Endothelial cell of umbilical vein (primary cell): ENCODE data around the gene POC5. TPM values are rescaled to one million over a fixed set of nuclear protein-coding genes. Genes with fewer than 3 reads are reported as not detected.

Experiments
- BruUV-seq: library from RNA; stranded (reverse); fragments of 400-500 nt; replicated peaks from 2 replicates; lab custom pipeline; 2021; lab: Mats Ljungman, UMichigan
- CTCF ChIA-PET: fragments of 300-600, 350-600 bp; sonication (Branson Sonifier 250); formaldehyde crosslinking; loops from one replicate; lab custom pipeline; 2021; ENCODE audit warnings: antibody characterized with exemption, inconsistent platforms; lab: Charles Lee
- POLR2A ChIA-PET: fragments of 300-600, 350-600 bp; sonication (Branson Sonifier 250); formaldehyde crosslinking; loops from one replicate; lab custom pipeline; 2021; ENCODE audit warnings: antibody characterized with exemption, inconsistent platforms; lab: Charles Lee
- DNase-seq: peaks from one replicate; pipeline ENCODE4 v3.0.0-alpha.2; 2011; ENCODE audit warnings: low read depth, low spot score
- FAIRE-seq: peaks from 2 replicates; lab custom pipeline; 2011; peaks lifted over from hg19 to GRCh38; lab: Jason Lieb, UNC
- H2AFZ ChIP-seq: 2 replicates; pipeline ENCODE4 v1.6.0; 2012; ENCODE audit warnings: low read depth, low read length, control low read depth, inconsistent platforms
- H3K27ac ChIP-seq: 2 replicates; pipeline ENCODE4 v1.5.1; 2011; ENCODE audit warnings: low read depth, mild to moderate bottlenecking, control low read depth, low read length, moderate library complexity; ENCODE audit not compliant: insufficient read depth
- H3K27me3 ChIP-seq, 2 experiments: 2 replicates each; pipeline versions ENCODE4 v1.6.0 to v1.6.1; 2011; ENCODE audit warnings: low read length in 2 of 2, mixed read lengths in 1 of 2; ENCODE audit not compliant: control insufficient read depth in 2 of 2, insufficient read depth in 2 of 2
- H3K36me3 ChIP-seq, 2 experiments: 2 replicates in 1 of 2; 3 replicates in 1 of 2; pipeline ENCODE4 v1.5.1; 2011; ENCODE audit warnings: low read length in 2 of 2, mild to moderate bottlenecking in 1 of 2, moderate library complexity in 1 of 2; ENCODE audit not compliant: control insufficient read depth in 2 of 2, insufficient read depth in 2 of 2; ENCODE audit errors: extremely low read depth in 1 of 2
- H3K4me1 ChIP-seq: 3 replicates; pipeline ENCODE4 v1.5.1; 2011; ENCODE audit warnings: mild to moderate bottlenecking, low read length; ENCODE audit not compliant: control insufficient read depth, insufficient read depth; ENCODE audit errors: extremely low read depth
- H3K4me2 ChIP-seq: 2 replicates; pipeline ENCODE4 v1.6.1; 2011; ENCODE audit warnings: low read length, control low read depth, mixed read lengths; ENCODE audit not compliant: insufficient read depth
- H3K4me3 ChIP-seq, 3 experiments: fragments of 200-600 bp in 1 of 3; sonication (generic), shearing (Covaris generic) in 1 of 3; replicated peaks in 1 of 3; 2 replicates each; pipeline ENCODE4 v1.5.1; 2011 to 2016; ENCODE audit warnings: control low read depth in 3 of 3, low read length in 3 of 3, mild to moderate bottlenecking in 2 of 3, inconsistent platforms in 1 of 3, low read depth in 1 of 3, moderate library complexity in 1 of 3; ENCODE audit not compliant: insufficient read depth in 1 of 3
- H3K79me2 ChIP-seq: 2 replicates; pipeline ENCODE4 v1.6.0; 2012; ENCODE audit warnings: low read length, inconsistent platforms; ENCODE audit not compliant: control insufficient read depth, insufficient read depth
- H3K9ac ChIP-seq: replicated peaks from 2 replicates; pipeline ENCODE3; 2011; ENCODE audit warnings: low read length, control low read depth; ENCODE audit not compliant: insufficient read depth; ENCODE audit errors: extremely low read depth
- H3K9me1 ChIP-seq: replicated peaks from 3 replicates; pipeline ENCODE4 v1.6.0; 2011; ENCODE audit warnings: mild to moderate bottlenecking, low read length; ENCODE audit not compliant: control insufficient read depth, insufficient read depth; ENCODE audit errors: extremely low read depth
- H3K9me3 ChIP-seq: replicated peaks from 2 replicates; pipeline ENCODE4 v1.5.1; 2012; ENCODE audit warnings: low read length, inconsistent platforms; ENCODE audit not compliant: control insufficient read depth, insufficient read depth
- H4K20me1 ChIP-seq: replicated peaks from 2 replicates; pipeline ENCODE3; 2011; ENCODE audit warnings: mild to moderate bottlenecking, low read length; ENCODE audit not compliant: control insufficient read depth, insufficient read depth; ENCODE audit errors: extremely low read depth
- EZH2 ChIP-seq: IDR thresholded peaks from 2 replicates; pipeline ENCODE4 v1.6.1; 2012; ENCODE audit warnings: borderline replicate concordance, low read depth, mild to moderate bottlenecking, moderate library complexity, low read length, inconsistent platforms; ENCODE audit not compliant: severe bottlenecking
- FOS ChIP-seq: IDR thresholded peaks from 2 replicates; pipeline ENCODE4 v1.6.1; 2011; ENCODE audit warnings: mild to moderate bottlenecking, low read length, moderate library complexity, borderline replicate concordance; ENCODE audit not compliant: insufficient read depth
- GATA2 ChIP-seq: IDR thresholded peaks from 2 replicates; pipeline ENCODE4 v1.7.0; 2011; ENCODE audit warnings: low read depth, mild to moderate bottlenecking, moderate library complexity, mixed read lengths, low read length; ENCODE audit not compliant: insufficient read length, insufficient read depth
- JUN ChIP-seq: IDR thresholded peaks from 2 replicates; pipeline ENCODE4 v1.6.1; 2011; ENCODE audit warnings: borderline replicate concordance, low read depth; ENCODE audit not compliant: insufficient read length, insufficient read depth
- MYC ChIP-seq: IDR thresholded peaks from one replicate; pipeline ENCODE4 v1.6.1; 2011; ENCODE audit warnings: mild to moderate bottlenecking, low read depth, low read length
- POLR2A ChIP-seq: IDR thresholded peaks from 2 replicates; pipeline ENCODE4 v1.6.1; 2012; ENCODE audit warnings: low read depth, mild to moderate bottlenecking, control low read depth, low read length
- POLR2AphosphoS5 ChIP-seq: IDR thresholded peaks from 2 replicates; pipeline ENCODE4 v1.6.1; 2012; ENCODE audit warnings: low read depth, mild to moderate bottlenecking, control low read depth, low read length, moderate library complexity; ENCODE audit not compliant: insufficient read depth
- dilution Hi-C: fragments of 300-500 bp; cut with MboI; formaldehyde crosslinking; loops from one replicate; pipeline ENCODE4 v1.15.0; 2019; ENCODE audit warnings: low sequenced_read_pairs; ENCODE audit not compliant: extremely low pct_ligation_motif_present
- intact Hi-C: fragments of 100-400 bp; cut with micrococcal nuclease; formaldehyde crosslinking; loops from one replicate; pipeline ENCODE4 v1.10.0; 2022
- polyA plus RNA-seq, 4 experiments: library from polyadenylated mRNA; depleted of rRNA in 3 of 4; stranded (reverse) in 3 of 4; unstranded in 1 of 4; fragments of >200 nt; gene quantifications; 2 replicates each; pipeline versions ENCODE4 v1.2.1 to v1.2.3, GENCODE V29; 2011 to 2012; ENCODE audit warnings: missing spikeins in 1 of 4
- total RNA-seq: library from RNA; stranded (reverse); gene quantifications from 2 replicates; pipeline ENCODE4 v1.2.3, GENCODE V29; 2021
- TF ChIP-seq, protein P1 (sequence below), 2 donors: IDR thresholded peaks; 1 replicate in 1 of 2; 2 replicates in 1 of 2; pipeline ENCODE4 v1.5.1; 2011; ENCODE audit warnings: low read length in 2 of 2, mild to moderate bottlenecking in 2 of 2, moderate library complexity in 2 of 2, control low read depth in 1 of 2, inconsistent platforms in 1 of 2, low read depth in 1 of 2; ENCODE audit not compliant: insufficient read depth in 1 of 2; ENCODE audit errors: extremely low read depth in 1 of 2
- TF ChIP-seq, protein P2 (sequence below): IDR thresholded peaks from 2 replicates; pipeline ENCODE4 v1.6.1; 2011; ENCODE audit not compliant: insufficient read depth, insufficient read length

POC5 gene
- total and polyA plus RNA-seq, 2 donors (not counting 3 experiments of a cell fraction or from before 2014, with no cell fraction given): 8.3 to 15.9 TPM

GRCh38 chr5:75707911-75708509, 9.2 kb downstream of the POC5 start:
- intact Hi-C loops: no loop called here
- POLR2A ChIA-PET: no interaction called here
- H3K9me3 ChIP-seq: no peaks in the 10 kb centered on the region

More at GRCh38 chr5:75707911-75708509, 9.2 kb downstream of the POC5 start:
- peaks cover 3% of the 10 kb centered on the region for H3K79me2 ChIP-seq
- no TSS peak for BruUV-seq
- TF ChIP-seq JUN (no peak), FOS (no peak), POLR2AphosphoS5 (no peak), MYC (no peak), GATA2 (no peak), EZH2 (no peak), POLR2A (no peak)
- TF ChIP-seq, protein P1, sequence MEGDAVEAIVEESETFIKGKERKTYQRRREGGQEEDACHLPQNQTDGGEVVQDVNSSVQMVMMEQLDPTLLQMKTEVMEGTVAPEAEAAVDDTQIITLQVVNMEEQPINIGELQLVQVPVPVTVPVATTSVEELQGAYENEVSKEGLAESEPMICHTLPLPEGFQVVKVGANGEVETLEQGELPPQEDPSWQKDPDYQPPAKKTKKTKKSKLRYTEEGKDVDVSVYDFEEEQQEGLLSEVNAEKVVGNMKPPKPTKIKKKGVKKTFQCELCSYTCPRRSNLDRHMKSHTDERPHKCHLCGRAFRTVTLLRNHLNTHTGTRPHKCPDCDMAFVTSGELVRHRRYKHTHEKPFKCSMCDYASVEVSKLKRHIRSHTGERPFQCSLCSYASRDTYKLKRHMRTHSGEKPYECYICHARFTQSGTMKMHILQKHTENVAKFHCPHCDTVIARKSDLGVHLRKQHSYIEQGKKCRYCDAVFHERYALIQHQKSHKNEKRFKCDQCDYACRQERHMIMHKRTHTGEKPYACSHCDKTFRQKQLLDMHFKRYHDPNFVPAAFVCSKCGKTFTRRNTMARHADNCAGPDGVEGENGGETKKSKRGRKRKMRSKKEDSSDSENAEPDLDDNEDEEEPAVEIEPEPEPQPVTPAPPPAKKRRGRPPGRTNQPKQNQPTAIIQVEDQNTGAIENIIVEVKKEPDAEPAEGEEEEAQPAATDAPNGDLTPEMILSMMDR (IDR thresholded peaks at IDR 0.05; ENCODE audit: extremely low read depth in 1 of 2, insufficient read depth in 1 of 2, low read depth in 1 of 2, low read length in 2 of 2): no peak
- TF ChIP-seq, protein P2, sequence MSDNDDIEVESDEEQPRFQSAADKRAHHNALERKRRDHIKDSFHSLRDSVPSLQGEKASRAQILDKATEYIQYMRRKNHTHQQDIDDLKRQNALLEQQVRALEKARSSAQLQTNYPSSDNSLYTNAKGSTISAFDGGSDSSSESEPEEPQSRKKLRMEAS: no peak
- H3K4me2 ChIP-seq: no peak overlapping the region
- H3K27ac ChIP-seq: no peak overlapping the region
- dilution Hi-C loops: no loop called here
- no peaks in the 10 kb centered on the region for H3K27me3 ChIP-seq
- CTCF ChIA-PET: interaction anchor here (1.3 kb wide), 1 partner anchor 27 kb away, joined by 4 read pairs; no protein-coding TSS in a partner anchor
- no peaks in the 10 kb centered on the region for H3K4me1 ChIP-seq
- no peaks in the 10 kb centered on the region for H3K9me1 ChIP-seq
- DNase-seq (no peak), FAIRE-seq (no peak)
- peaks cover 0 to 6% of the 10 kb centered on the region in 2 experiments for H3K36me3 ChIP-seq
- no peak overlapping the region for H3K9ac ChIP-seq
- no peak overlapping the region for H3K4me3 ChIP-seq
- no peaks in the 10 kb centered on the region for H4K20me1 ChIP-seq
- H2AFZ ChIP-seq: no peak overlapping the region
